Fibroblast of peridontal ligament (primary cell): Measurements from ENCODE around the gene SH3PXD2A.

Experiments
- DNase-seq: peaks from one replicate; pipeline ENCODE4 v3.0.0-alpha.2; 2010; ENCODE audit errors: extremely low read depth

The SH3PXD2A gene

GRCh38 chr10:103545771-103546281, 309.6 kb downstream of the SH3PXD2A start:
- DNase-seq: no peak

- DNase-seq: no peak
Measured at GRCh38 chr10:103545366-103545765, 310.0 kb downstream of the SH3PXD2A start.

- DNase-seq: no peak
Measured at GRCh38 chr10:103544657-103545310, 310.6 kb downstream of the SH3PXD2A start.
